B cell (primary cell): ENCODE results near the gene NIPA2.

Source experiments
- CTCF ChIP-seq: fragments of 200-600 bp; IDR thresholded peaks from one replicate; pipeline ENCODE4 v1.8.0; 2022; ENCODE audit warnings: antibody characterized with exemption, mild to moderate bottlenecking
- EZH2 ChIP-seq: IDR thresholded peaks from 2 replicates; pipeline ENCODE4 v1.6.1; 2012; ENCODE audit warnings: borderline replicate concordance, low read depth, mild to moderate bottlenecking, moderate library complexity, low read length; ENCODE audit not compliant: insufficient read depth, poor library complexity, severe bottlenecking

- TF ChIP-seq CTCF (no peak), EZH2 (no peak)
Observed at GRCh38 chr15:22851513-22851912, 13.0 kb downstream of the NIPA2 start.
